DOHH2 (cell line): ENCODE measurements around the gene BUD13.

Experiments
- H3F3A ChIP-seq: fragments of 200-600 bp; sonication (generic), shearing (Covaris generic); 2 replicates; pipeline ENCODE4 v1.6.0; 2016; ENCODE audit warnings: antibody characterized with exemption, mild to moderate bottlenecking; ENCODE audit not compliant: control insufficient read depth, insufficient read depth
- H3K27ac ChIP-seq: fragments of 200-600 bp; sonication (generic); 2 replicates; pipeline ENCODE4 v1.5.1; 2014; ENCODE audit warnings: low read depth, mild to moderate bottlenecking, low read length, moderate library complexity
- H3K27me3 ChIP-seq: fragments of 200-600 bp; sonication (generic); 2 replicates; pipeline ENCODE4 v1.6.1; 2014; ENCODE audit warnings: mild to moderate bottlenecking, low read length, mixed read lengths; ENCODE audit not compliant: control insufficient read depth
- H3K36me3 ChIP-seq: fragments of 200-600 bp; sonication (generic); 2 replicates; pipeline ENCODE4 v1.6.1; 2014; ENCODE audit warnings: mild to moderate bottlenecking, low read length, moderate library complexity, mixed read lengths; ENCODE audit not compliant: control insufficient read depth
- H3K4me1 ChIP-seq: fragments of 200-600 bp; sonication (generic); 2 replicates; pipeline ENCODE4 v1.6.1; 2014; ENCODE audit warnings: mild to moderate bottlenecking, low read length, mixed read lengths; ENCODE audit not compliant: control insufficient read depth
- H3K4me2 ChIP-seq: fragments of 200-600 bp; sonication (generic); 2 replicates; pipeline ENCODE4 v1.6.0; 2014; ENCODE audit warnings: mild to moderate bottlenecking, low read length, moderate library complexity
- H3K4me3 ChIP-seq: fragments of 200-600 bp; sonication (generic); 2 replicates; pipeline ENCODE4 v1.5.1; 2014; ENCODE audit warnings: mild to moderate bottlenecking, low read length, mixed read lengths
- H3K79me2 ChIP-seq: fragments of 200-600 bp; sonication (generic); 2 replicates; pipeline ENCODE4 v1.6.1; 2014; ENCODE audit warnings: mild to moderate bottlenecking, low read length, mixed read lengths; ENCODE audit not compliant: control insufficient read depth
- H3K9me2 ChIP-seq: fragments of 200-600 bp; sonication (generic); replicated peaks from 2 replicates; pipeline ENCODE4 v1.6.1; 2014; ENCODE audit warnings: mild to moderate bottlenecking, low read length, mixed read lengths; ENCODE audit not compliant: control insufficient read depth
- H3K9me3 ChIP-seq: fragments of 200-600 bp; sonication (generic); 2 replicates; pipeline ENCODE4 v1.6.1; 2014; ENCODE audit warnings: antibody characterized with exemption, low read length, mixed read lengths; ENCODE audit not compliant: control insufficient read depth, insufficient read depth
- H4K20me1 ChIP-seq: fragments of 200-600 bp; sonication (generic); 2 replicates; pipeline ENCODE4 v1.6.0; 2014; ENCODE audit warnings: low read depth, mild to moderate bottlenecking, antibody characterized with exemption, low read length, moderate library complexity; ENCODE audit not compliant: control insufficient read depth, insufficient read depth
- CTCF ChIP-seq: fragments of 200-600 bp; sonication (generic); IDR thresholded peaks from one replicate; pipeline ENCODE4 v1.5.1; 2014; ENCODE audit warnings: antibody characterized with exemption, mild to moderate bottlenecking, low read depth, low read length; ENCODE audit not compliant: poor library complexity, severe bottlenecking
- EZH2phosphoT487 ChIP-seq: fragments of 200-600 bp; sonication (generic); IDR thresholded peaks from 2 replicates; pipeline ENCODE4 v1.6.1; 2017; ENCODE audit warnings: borderline replicate concordance, mild to moderate bottlenecking, antibody characterized with exemption, low read length, moderate library complexity, mixed read lengths

Gene BUD13

GRCh38 chr11:116710762-116711161 lies 62.0 kb downstream of the BUD13 start:
- Histone ChIP-seq H3K9me3 (no peaks in the 10 kb centered on the region), H3K27ac (no peak overlapping the region), H3K4me3 (no peak overlapping the region), H3K27me3 (no peaks in the 10 kb centered on the region), H3K4me2 (no peak overlapping the region), H4K20me1 (no peaks in the 10 kb centered on the region), H3K79me2 (no peaks in the 10 kb centered on the region), H3F3A (no peaks in the 10 kb centered on the region), H3K36me3 (no peaks in the 10 kb centered on the region), H3K9me2 (no peaks in the 10 kb centered on the region), H3K4me1 (no peaks in the 10 kb centered on the region)
- TF ChIP-seq EZH2phosphoT487, result no peak
- no peak for TF ChIP-seq CTCF

GRCh38 chr11:116710001-116710674 lies 62.6 kb downstream of the BUD13 start:
- Histone ChIP-seq H3K36me3 (no peaks in the 10 kb centered on the region), H3K9me2 (no peaks in the 10 kb centered on the region), H3K79me2 (no peaks in the 10 kb centered on the region), H3K27ac (no peak overlapping the region), H3K4me2 (no peak overlapping the region), H3K4me1 (no peaks in the 10 kb centered on the region), H3F3A (no peaks in the 10 kb centered on the region), H4K20me1 (no peaks in the 10 kb centered on the region), H3K27me3 (no peaks in the 10 kb centered on the region), H3K4me3 (no peak overlapping the region), H3K9me3 (no peaks in the 10 kb centered on the region)
- TF ChIP-seq CTCF (no peak), EZH2phosphoT487 (no peak)

GRCh38 chr11:116707746-116708145 lies 65.0 kb downstream of the BUD13 start:
- Histone ChIP-seq H3K9me2 (no peaks in the 10 kb centered on the region), H3K27me3 (no peaks in the 10 kb centered on the region), H3F3A (no peaks in the 10 kb centered on the region), H3K79me2 (no peaks in the 10 kb centered on the region), H3K4me3 (no peak overlapping the region), H3K9me3 (no peaks in the 10 kb centered on the region), H3K36me3 (no peaks in the 10 kb centered on the region), H4K20me1 (no peaks in the 10 kb centered on the region), H3K27ac (no peak overlapping the region), H3K4me2 (no peak overlapping the region), H3K4me1 (no peaks in the 10 kb centered on the region)
- TF ChIP-seq CTCF, result no peak
